Thoracic aorta (tissue), 2 donors: ENCODE measurements around the gene FLACC1. TPM values are rescaled to one million over a fixed set of nuclear protein-coding genes. Genes with fewer than 3 reads are reported as not detected.

ENCODE experiments used
- ATAC-seq: fragments of 150-250 bp; one replicate; pipeline ENCODE4 v1.8.0; 2017; ENCODE audit warnings: low read depth; ENCODE audit not compliant: insufficient number of reproducible peaks, low FRiP score
- DNase-seq: peaks from one replicate; pipeline ENCODE4 v3.0.0-alpha.2; 2020; ENCODE audit warnings: low spot score
- H3K27ac ChIP-seq, 2 donors: fragments of 200-600 bp; sonication (generic); 1 replicate in 1 of 2; 2 replicates in 1 of 2; pipeline ENCODE4 v1.5.1; 2016; ENCODE audit warnings: mild to moderate bottlenecking in 2 of 2, moderate library complexity in 2 of 2
- H3K27me3 ChIP-seq: fragments of 200-600 bp; sonication (generic); replicated peaks from 2 replicates; pipeline ENCODE4 v1.6.0; 2016; ENCODE audit warnings: mild to moderate bottlenecking; ENCODE audit not compliant: insufficient read depth
- H3K36me3 ChIP-seq: fragments of 200-600 bp; sonication (generic); one replicate; pipeline ENCODE4 v1.5.1; 2016
- H3K4me1 ChIP-seq, 2 donors: fragments of 200-600 bp; sonication (generic); 1 replicate in 1 of 2; 2 replicates in 1 of 2; pipeline versions ENCODE4 v1.5.1 to v1.6.0; 2016; ENCODE audit warnings: low read depth in 2 of 2, mild to moderate bottlenecking in 1 of 2; ENCODE audit not compliant: control insufficient read depth in 1 of 2
- H3K4me3 ChIP-seq: fragments of 200-600 bp; sonication (generic); 2 replicates; pipeline ENCODE4 v1.5.1; 2016; ENCODE audit warnings: mild to moderate bottlenecking
- H3K9me3 ChIP-seq: fragments of 200-600 bp; sonication (generic); 2 replicates; pipeline ENCODE4 v1.5.1; 2016
- total RNA-seq, 2 donors: library from RNA; depleted of rRNA; stranded (reverse); fragments of >200 nt; gene quantifications; one replicate each; pipeline versions ENCODE4 v1.1.0 to v1.2.3, GENCODE V29; 2016
- TF ChIP-seq, protein P1 (sequence below): fragments of 200-600 bp; sonication (generic); IDR thresholded peaks from one replicate; pipeline ENCODE4 v1.5.1; 2019; ENCODE audit warnings: antibody characterized with exemption

Gene FLACC1, protein sequence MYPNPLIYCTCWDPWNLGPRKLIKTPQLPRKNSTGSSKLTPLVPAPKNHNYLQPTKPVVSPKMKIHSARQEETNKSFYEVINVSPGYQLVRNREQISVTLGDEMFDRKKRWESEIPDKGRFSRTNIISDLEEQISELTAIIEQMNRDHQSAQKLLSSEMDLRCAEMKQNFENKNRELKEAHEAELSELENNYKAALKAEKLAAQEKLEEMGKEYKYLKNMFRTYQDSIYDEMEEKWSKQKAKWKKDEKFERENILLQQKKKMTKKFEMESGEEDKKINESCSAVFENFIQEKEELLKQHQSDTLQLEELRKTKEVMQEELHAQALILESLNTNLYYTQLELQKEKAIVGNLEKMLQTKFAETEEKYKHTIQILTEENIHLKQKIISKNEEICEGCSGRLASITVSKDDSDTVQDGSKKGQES
- total RNA-seq = 10 to 100 TPM in 1 of 2 donors, 1 to 10 TPM in 1; 4.2 to 11.1 TPM

DNA sequence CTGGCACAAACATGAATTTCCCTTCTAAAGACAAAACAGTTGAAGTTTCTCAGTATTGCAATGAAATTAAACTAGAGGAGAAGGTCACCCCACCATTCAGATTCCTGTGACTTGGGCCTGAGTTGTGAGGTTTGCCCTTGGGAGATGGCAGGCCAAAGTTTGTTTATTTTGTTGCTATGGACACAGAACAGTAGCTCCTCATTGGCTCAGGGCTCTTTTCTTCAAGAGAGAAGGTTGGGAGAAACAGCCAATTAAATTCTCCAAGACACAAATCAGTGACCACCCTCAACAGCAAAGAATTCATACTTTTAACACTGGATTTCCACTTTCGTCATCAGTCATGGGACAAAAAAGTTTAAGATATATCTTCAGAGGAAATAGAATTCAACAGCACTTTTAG is at the start of gene FLACC1:
FLACC1 (minus strand) TSS at position 125 of the 400 bp plus-strand sequence. CDS start 5,941 bp downstream, outside the sequence.
- peak within 1 kb of the TSS; percentile 49 for H3K4me3 ChIP-seq
- TF ChIP-seq, protein P1, sequence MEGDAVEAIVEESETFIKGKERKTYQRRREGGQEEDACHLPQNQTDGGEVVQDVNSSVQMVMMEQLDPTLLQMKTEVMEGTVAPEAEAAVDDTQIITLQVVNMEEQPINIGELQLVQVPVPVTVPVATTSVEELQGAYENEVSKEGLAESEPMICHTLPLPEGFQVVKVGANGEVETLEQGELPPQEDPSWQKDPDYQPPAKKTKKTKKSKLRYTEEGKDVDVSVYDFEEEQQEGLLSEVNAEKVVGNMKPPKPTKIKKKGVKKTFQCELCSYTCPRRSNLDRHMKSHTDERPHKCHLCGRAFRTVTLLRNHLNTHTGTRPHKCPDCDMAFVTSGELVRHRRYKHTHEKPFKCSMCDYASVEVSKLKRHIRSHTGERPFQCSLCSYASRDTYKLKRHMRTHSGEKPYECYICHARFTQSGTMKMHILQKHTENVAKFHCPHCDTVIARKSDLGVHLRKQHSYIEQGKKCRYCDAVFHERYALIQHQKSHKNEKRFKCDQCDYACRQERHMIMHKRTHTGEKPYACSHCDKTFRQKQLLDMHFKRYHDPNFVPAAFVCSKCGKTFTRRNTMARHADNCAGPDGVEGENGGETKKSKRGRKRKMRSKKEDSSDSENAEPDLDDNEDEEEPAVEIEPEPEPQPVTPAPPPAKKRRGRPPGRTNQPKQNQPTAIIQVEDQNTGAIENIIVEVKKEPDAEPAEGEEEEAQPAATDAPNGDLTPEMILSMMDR = no peak

DNA sequence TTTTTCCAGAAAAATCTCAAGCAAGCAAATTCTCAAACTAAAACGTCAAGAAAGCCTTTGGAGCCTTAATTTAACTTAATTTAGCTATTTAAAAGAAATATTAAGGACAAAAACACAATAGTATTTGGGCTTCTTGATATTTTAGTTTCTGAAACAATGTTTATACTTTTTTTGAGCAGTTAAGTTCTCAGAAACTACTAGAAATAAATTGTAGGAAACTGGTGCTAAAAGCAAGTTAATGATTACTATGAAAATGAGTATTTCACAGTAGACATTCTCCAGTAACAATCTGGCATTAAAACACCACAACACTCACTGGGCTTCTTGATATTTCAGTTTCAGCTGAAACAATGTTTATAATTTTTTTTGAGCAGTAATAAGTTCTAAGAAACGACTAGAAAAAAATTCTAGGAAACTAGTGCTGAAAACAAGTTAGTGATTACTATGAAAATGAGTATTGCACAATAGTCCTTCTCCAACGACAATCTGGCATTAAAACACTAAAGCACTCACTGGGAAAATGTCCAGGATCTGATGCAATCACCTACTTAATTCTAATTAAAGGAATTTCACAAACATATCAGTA is 49.0 kb upstream of the FLACC1 start:
- Histone ChIP-seq H3K27me3 (no peaks in the 10 kb centered on the region), H3K9me3 (no peaks in the 10 kb centered on the region), H3K27ac (peak overlapping the region; percentile 65 to 68), H3K4me1 (peaks cover 22 to 79% of the 10 kb centered on the region in 2 donors), H3K36me3 (no peaks in the 10 kb centered on the region), H3K4me3 (peak overlapping the region; percentile 15)
- ATAC-seq = no peak
- TF ChIP-seq, protein P1 = no peak
- DNase-seq = no peak

More for the DNA sequence above, at the start of gene FLACC1:
- H3K27ac ChIP-seq = peak within 1 kb of the TSS in 1 of 2 donors; percentile 67
- peaks cover 6% of the 10 kb centered on the region for H3K36me3 ChIP-seq
- peaks cover 3 to 21% of the 10 kb centered on the region in 2 donors for H3K4me1 ChIP-seq
- peak; percentile 90 for ATAC-seq
- H3K9me3 ChIP-seq = no peaks in the 10 kb centered on the region
- no peaks in the 10 kb centered on the region for H3K27me3 ChIP-seq
- no peak for DNase-seq

DNA sequence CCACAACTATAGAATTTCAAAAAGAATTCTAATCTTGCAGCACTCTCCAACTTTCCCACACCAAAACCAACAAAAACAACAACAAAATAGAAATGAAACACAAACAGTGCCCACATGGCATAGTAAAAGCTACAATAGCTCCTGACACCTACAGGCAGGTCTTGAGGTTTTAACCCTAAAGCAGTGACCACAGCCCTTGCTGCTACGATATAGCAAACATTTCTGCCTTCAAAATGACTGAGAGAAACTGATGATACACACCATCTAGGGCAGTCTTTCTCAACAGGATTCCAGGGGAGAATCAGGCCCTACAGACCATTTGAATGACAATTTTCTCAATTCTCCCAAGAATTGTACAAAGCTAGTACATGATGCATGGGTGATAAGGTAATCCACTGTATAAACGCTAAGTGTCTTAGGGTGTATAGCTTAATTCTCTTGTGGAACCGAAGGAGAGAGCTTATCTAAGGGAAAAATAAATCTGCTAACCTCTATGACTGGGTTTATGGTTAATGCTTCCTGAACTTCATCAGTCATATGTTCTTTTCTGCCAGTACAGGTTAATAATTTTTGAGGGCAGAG is 47.6 kb upstream of the FLACC1 start:
- TF ChIP-seq, protein P1 = no peak
- Histone ChIP-seq H3K27ac (peak overlapping the region; percentile 65 to 68), H3K9me3 (no peaks in the 10 kb centered on the region), H3K36me3 (no peaks in the 10 kb centered on the region), H3K27me3 (no peaks in the 10 kb centered on the region), H3K4me1 (peaks cover 19 to 67% of the 10 kb centered on the region in 2 donors), H3K4me3 (no peak overlapping the region)
- no peak for DNase-seq
- no peak for ATAC-seq

DNA sequence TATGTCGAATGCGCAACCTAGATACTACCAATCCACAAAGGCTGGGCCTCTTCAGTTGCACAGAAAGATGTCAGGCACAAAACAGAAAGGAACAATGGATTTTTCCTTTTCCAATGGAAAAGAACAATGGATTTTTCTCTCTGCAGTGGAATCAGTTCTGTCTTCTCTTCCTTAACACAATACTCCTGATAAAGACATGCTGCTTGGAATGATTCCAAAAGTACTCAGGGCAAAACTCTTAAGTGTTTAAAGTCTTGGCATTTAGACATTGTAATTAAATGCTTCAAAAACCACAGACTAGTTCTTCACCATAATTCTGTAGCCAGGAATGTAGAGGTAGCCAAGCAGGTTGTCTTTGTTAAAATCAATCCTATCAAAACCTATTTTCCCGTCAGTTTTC is 46.7 kb upstream of the FLACC1 start:
- Histone ChIP-seq H3K4me1 (peaks cover 19 to 58% of the 10 kb centered on the region in 2 donors), H3K27me3 (no peaks in the 10 kb centered on the region), H3K9me3 (no peaks in the 10 kb centered on the region), H3K4me3 (no peak overlapping the region), H3K36me3 (no peaks in the 10 kb centered on the region), H3K27ac (peak overlapping the region in 1 of 2 donors; percentile 23)
- ATAC-seq (no peak), DNase-seq (no peak)
- TF ChIP-seq, protein P1 = no peak
